ENCODE data around the gene SEMA6B.

The SEMA6B gene

DNA sequence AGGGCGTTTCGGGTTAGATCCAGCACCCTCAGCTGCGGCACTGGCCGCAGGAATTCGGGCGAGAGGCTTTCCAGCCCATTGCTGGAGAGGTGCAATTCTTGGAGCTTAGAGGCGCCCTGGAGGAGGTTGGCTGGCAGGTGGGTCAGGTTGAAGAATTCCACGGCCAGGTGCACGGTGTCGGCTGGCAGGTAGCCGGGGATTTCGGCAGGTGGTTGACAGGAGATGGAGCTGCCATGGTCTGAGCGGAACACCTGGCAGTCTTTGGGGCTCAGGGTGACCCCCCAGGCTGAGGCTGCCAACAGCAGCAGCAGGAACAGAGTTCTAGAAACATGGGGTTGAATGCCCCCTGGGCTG, 20.9 kb downstream of the SEMA6B start:
- no peak overlapping the region for H3K27ac ChIP-seq (ENCODE audit: low read depth, low read length)
- H3F3A ChIP-seq (ENCODE audit: insufficient read depth) = no peaks in the 10 kb centered on the region
- H3K27me3 ChIP-seq (ENCODE audit: low read length) = no peaks in the 10 kb centered on the region
- no peaks in the 10 kb centered on the region for H3K9me3 ChIP-seq (ENCODE audit: insufficient read depth, low read length)
- no peaks in the 10 kb centered on the region for H3K36me3 ChIP-seq (ENCODE audit: low read length)
- H3K9me2 ChIP-seq (replicated peaks; ENCODE audit: insufficient read depth, low read length) = no peaks in the 10 kb centered on the region
- H3K79me2 ChIP-seq (ENCODE audit: insufficient read depth, low read length) = no peaks in the 10 kb centered on the region
- no peak overlapping the region for H3K4me2 ChIP-seq (ENCODE audit: low read depth, low read length, poor library complexity, severe bottlenecking)
- no peaks in the 10 kb centered on the region for H4K20me1 ChIP-seq (ENCODE audit: low read depth, low read length)
- H3K4me3 ChIP-seq (ENCODE audit: insufficient read depth, low read length, poor library complexity, severe bottlenecking) = no peak overlapping the region
- no peak overlapping the region for H2AFZ ChIP-seq (ENCODE audit: low read depth, low read length, severe bottlenecking)
- no peak for TF ChIP-seq EZH2phosphoT487 (conservative IDR thresholded peaks at IDR 0.05; ENCODE audit: low read length)
- TF ChIP-seq, protein P1, sequence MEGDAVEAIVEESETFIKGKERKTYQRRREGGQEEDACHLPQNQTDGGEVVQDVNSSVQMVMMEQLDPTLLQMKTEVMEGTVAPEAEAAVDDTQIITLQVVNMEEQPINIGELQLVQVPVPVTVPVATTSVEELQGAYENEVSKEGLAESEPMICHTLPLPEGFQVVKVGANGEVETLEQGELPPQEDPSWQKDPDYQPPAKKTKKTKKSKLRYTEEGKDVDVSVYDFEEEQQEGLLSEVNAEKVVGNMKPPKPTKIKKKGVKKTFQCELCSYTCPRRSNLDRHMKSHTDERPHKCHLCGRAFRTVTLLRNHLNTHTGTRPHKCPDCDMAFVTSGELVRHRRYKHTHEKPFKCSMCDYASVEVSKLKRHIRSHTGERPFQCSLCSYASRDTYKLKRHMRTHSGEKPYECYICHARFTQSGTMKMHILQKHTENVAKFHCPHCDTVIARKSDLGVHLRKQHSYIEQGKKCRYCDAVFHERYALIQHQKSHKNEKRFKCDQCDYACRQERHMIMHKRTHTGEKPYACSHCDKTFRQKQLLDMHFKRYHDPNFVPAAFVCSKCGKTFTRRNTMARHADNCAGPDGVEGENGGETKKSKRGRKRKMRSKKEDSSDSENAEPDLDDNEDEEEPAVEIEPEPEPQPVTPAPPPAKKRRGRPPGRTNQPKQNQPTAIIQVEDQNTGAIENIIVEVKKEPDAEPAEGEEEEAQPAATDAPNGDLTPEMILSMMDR (IDR thresholded peaks at IDR 0.05; ENCODE audit: insufficient read depth, low read length, poor library complexity, severe bottlenecking) = no peak
- no peak overlapping the region for H3K9ac ChIP-seq (ENCODE audit: low read length)

DNA sequence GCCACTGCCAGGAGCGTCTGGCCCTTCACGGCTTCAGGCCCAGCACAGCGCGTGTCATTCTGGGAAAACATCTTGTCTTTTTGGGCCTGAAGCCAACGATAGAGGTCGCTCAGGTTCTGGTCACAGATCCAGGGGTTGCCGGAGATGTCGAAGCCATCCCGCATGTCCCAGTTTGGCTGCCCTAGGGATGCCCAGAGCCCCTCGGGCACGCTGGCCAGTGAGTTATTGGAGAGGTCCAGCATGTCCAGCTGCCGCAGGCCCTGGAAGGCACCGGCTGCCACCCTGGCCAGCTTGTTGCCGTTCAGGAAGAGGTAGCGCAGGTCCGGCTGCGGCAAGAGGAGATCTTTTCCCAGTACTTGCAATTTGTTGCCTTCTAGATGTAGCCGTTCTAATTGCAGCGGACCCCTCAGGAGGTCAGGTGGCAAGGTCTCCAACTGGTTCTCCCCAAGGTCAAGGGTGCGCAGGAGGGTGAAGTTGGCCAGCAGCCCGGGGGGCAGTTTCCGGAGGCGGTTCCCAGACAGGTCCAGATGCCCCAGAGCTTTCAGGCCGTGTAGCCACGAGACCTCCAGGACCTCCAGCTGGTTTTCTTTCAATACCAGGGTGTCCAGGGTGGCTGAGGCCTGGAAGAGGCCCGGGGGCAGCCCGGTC, 21.4 kb downstream of the SEMA6B start:
- Histone ChIP-seq H3F3A (ENCODE audit: insufficient read depth) (no peaks in the 10 kb centered on the region), H3K9me2 (replicated peaks; ENCODE audit: insufficient read depth, low read length) (no peaks in the 10 kb centered on the region), H2AFZ (ENCODE audit: low read depth, low read length, severe bottlenecking) (no peak overlapping the region), H3K27ac (ENCODE audit: low read depth, low read length) (no peak overlapping the region), H3K79me2 (ENCODE audit: insufficient read depth, low read length) (no peaks in the 10 kb centered on the region), H3K9me3 (ENCODE audit: insufficient read depth, low read length) (no peaks in the 10 kb centered on the region), H3K9ac (ENCODE audit: low read length) (no peak overlapping the region), H3K27me3 (ENCODE audit: low read length) (no peaks in the 10 kb centered on the region), H3K36me3 (ENCODE audit: low read length) (no peaks in the 10 kb centered on the region), H3K4me3 (ENCODE audit: insufficient read depth, low read length, poor library complexity, severe bottlenecking) (no peak overlapping the region), H3K4me2 (ENCODE audit: low read depth, low read length, poor library complexity, severe bottlenecking) (no peak overlapping the region), H4K20me1 (ENCODE audit: low read depth, low read length) (no peaks in the 10 kb centered on the region)
- TF ChIP-seq EZH2phosphoT487 (conservative IDR thresholded peaks at IDR 0.05; ENCODE audit: low read length) = no peak
- TF ChIP-seq, protein P1 (IDR thresholded peaks at IDR 0.05; ENCODE audit: insufficient read depth, low read length, poor library complexity, severe bottlenecking) = no peak

DNA sequence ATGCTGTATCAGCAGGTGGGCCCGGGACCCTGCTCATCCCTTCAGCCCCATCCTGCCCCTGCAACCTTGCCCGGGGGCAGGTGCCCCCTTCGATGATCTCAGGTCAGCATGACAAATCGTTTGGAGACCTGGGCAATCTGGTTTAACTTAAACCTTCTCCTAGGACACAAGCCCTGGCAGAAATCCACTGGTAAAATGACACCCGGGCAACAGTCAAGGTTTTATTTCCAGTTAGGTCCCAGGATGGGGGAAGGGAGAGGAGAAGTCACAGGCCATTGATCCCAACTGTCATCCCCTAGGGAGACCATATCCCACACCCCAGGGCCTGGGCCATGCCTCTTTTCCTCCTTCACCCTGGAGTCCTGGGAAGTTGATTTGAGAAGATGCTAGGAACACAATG, 22.7 kb downstream of the SEMA6B start:
- Histone ChIP-seq H3K9me3 (ENCODE audit: insufficient read depth, low read length) (no peaks in the 10 kb centered on the region), H4K20me1 (ENCODE audit: low read depth, low read length) (no peaks in the 10 kb centered on the region), H2AFZ (ENCODE audit: low read depth, low read length, severe bottlenecking) (no peak overlapping the region), H3K36me3 (ENCODE audit: low read length) (no peaks in the 10 kb centered on the region), H3K4me2 (ENCODE audit: low read depth, low read length, poor library complexity, severe bottlenecking) (no peak overlapping the region), H3F3A (ENCODE audit: insufficient read depth) (no peaks in the 10 kb centered on the region), H3K9me2 (replicated peaks; ENCODE audit: insufficient read depth, low read length) (no peaks in the 10 kb centered on the region), H3K9ac (ENCODE audit: low read length) (no peak overlapping the region), H3K27me3 (ENCODE audit: low read length) (no peaks in the 10 kb centered on the region), H3K4me3 (ENCODE audit: insufficient read depth, low read length, poor library complexity, severe bottlenecking) (no peak overlapping the region), H3K79me2 (ENCODE audit: insufficient read depth, low read length) (no peaks in the 10 kb centered on the region), H3K27ac (ENCODE audit: low read depth, low read length) (no peak overlapping the region)
- no peak for TF ChIP-seq EZH2phosphoT487 (conservative IDR thresholded peaks at IDR 0.05; ENCODE audit: low read length)
- TF ChIP-seq, protein P1 (IDR thresholded peaks at IDR 0.05; ENCODE audit: insufficient read depth, low read length, poor library complexity, severe bottlenecking) = no peak
